Measurements from ENCODE around the gene JAK1. TPM values are rescaled to one million over a fixed set of nuclear protein-coding genes. Genes with fewer than 3 reads are reported as not detected.
"Not testable (repeated sequence)": the region's sequence is repeated elsewhere in the genome, so short reads cannot be mapped to it uniquely, and the experiment has no call there.

The JAK1 gene
- total and polyA plus RNA-seq, 5 donors, result 33.1 to 106 (median 87.0) TPM

DNA sequence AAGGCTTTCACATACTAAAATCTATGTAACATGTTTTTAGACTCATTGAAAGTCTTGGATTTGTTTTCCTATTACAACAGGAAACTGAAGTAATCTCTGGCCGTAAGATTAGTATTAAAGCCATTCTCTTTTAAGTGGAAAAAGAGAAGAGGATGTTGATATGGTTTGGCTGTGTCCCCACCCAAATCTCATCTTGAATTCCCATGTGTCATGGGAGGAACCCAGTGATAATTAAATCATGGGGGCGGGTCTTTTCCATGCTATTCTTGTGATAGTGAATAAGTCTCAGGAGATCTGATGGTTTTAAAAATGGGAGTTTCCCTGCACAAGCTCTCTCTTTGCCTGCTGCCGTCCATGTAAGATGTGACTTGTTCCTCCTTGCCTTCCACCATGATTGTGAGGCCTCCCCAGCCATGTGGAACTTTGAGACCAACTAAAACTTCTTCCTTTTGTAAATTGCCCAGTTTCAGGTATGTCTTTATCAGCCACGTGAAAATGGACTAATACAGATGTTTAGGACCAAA is 32.1 kb upstream of the JAK1 start:
- H3K27me3 ChIP-seq (ENCODE audit: control insufficient read depth, insufficient read depth); H3K9me3 ChIP-seq (ENCODE audit: control insufficient read depth, low read length); H3K4me3 ChIP-seq (ENCODE audit: low read length); H3K27ac ChIP-seq (ENCODE audit: low read length); DNase-seq; ATAC-seq; intact Hi-C loops (cut with DNase I); H3K4me1 ChIP-seq (ENCODE audit: control insufficient read depth, insufficient read depth, low read length): not testable (repeated sequence)
- WGBS, result 60% methylated on average over 4 of the region's 4 CpGs

DNA sequence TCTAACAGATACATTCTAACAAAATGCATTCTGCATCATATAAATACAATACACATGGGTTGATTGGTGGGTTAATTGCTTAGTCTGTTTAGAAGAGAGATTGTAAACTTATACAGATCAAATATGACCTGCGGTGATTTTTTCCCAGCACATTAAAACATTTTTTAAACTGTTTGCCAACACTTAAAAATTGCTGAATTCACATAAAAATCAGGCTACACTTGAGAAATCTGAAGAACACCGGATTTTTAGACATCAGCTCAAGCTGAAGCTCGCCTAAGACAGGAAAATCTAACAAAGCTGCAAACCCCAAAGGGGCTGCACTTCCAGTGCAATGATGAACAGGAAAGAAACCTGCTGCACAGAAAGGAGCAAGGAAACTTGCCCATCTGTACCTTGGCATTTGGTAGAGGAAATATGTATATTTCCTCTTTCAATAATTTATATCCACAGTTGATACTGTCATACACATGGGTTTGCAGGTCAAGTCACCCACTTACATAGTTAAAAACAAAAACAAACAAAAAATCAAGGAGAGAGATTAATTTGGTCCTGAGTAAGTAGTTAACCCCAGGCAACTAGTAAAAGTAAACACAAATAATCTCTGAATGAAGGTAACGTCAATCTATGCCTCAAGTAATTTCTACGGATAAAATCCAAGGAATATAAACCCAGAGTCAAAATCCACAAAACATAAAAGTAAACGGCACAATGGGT is 30.4 kb upstream of the JAK1 start:
- WGBS, result 82% methylated on average over 6 of the region's 6 CpGs
- intact Hi-C loops (cut with DNase I), result no loop called here
- no peaks in the 10 kb centered on the region for H3K9me3 ChIP-seq (ENCODE audit: control insufficient read depth, low read length)
- no peak overlapping the region for H3K4me3 ChIP-seq (ENCODE audit: low read length)
- DNase-seq (no peak), ATAC-seq (no peak)
- no peak overlapping the region for H3K27ac ChIP-seq (ENCODE audit: low read length)
- H3K27me3 ChIP-seq (ENCODE audit: control insufficient read depth, insufficient read depth), result no peaks in the 10 kb centered on the region
- H3K4me1 ChIP-seq (ENCODE audit: control insufficient read depth, insufficient read depth, low read length), result no peaks in the 10 kb centered on the region

DNA sequence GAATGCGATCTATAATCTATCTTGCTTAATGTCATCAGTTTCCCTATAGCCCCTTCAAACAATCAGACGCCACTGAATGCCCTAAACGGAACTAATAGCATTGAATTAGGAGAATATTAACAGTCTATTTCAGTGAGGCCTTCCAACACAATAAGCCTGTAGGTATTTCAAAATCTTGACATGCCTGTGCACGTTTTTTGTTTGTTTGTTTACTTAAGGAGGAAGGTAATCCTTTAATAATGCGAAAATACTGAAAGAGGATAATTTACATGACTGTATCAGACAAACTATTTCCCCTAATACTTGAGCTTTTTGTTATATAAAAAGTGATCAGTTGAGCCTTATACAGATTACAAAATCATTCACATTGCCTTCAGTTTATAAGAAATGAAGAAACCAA is 29.0 kb upstream of the JAK1 start:
- 93% methylated on average over 5 of the region's 5 CpGs for WGBS
- H3K4me1 ChIP-seq (ENCODE audit: control insufficient read depth, insufficient read depth, low read length), result no peaks in the 10 kb centered on the region
- no peak overlapping the region for H3K27ac ChIP-seq (ENCODE audit: low read length)
- no peak for DNase-seq
- no peak overlapping the region for H3K4me3 ChIP-seq (ENCODE audit: low read length)
- H3K9me3 ChIP-seq (ENCODE audit: control insufficient read depth, low read length), result no peaks in the 10 kb centered on the region
- no peak for ATAC-seq
- intact Hi-C loops (cut with DNase I), result no loop called here
- no peaks in the 10 kb centered on the region for H3K27me3 ChIP-seq (ENCODE audit: control insufficient read depth, insufficient read depth)

DNA sequence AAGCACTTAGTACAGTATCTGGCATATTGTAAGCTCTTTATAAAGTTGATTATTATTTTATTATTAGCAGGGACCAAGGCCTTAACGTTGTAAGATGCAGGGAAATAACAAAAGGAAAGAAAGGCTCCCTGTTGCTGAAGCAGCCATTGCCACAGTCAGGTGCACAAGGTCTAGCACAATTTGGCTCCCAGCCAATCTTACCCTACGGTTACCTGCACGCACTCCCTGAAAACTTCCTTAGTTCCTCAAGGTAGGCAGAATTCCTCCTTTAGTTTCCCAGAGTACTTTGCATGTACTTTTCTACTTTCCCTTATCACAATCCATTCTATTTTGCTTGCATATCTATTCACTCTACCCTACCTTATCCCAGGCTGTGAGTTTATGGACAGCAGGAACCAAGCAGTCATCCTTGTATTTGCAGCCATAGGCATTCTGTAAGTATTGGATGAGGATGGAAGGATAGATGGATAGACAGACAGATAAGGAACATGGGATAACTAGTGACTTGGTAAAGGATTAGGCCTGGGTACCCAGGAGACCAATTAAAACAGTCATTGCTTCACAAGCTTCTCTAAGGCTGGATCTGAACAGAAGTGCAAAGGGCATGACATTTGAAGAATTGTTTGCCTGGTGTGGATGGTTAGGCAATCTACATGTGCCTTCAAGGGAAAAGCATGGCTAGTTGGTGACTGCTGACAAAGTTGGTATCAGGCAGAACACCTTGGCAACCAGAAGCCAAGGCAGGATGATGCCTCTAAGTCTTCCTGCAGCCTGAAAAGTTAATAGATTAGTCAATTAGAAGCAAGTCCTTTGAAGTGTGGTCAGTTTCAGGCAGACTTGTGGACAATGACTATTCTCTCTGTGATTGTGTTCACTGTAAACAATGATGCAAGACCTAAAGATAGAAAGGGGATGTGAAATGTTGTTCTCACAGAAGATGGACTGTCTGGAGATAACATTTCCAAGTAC is 20.8 kb upstream of the JAK1 start:
- H3K4me3 ChIP-seq (ENCODE audit: low read length), result no peak overlapping the region
- no peaks in the 10 kb centered on the region for H3K27me3 ChIP-seq (ENCODE audit: control insufficient read depth, insufficient read depth)
- WGBS, result 83% methylated on average over 3 of the region's 3 CpGs
- intact Hi-C loops (cut with DNase I), result no loop called here
- ATAC-seq (no peak), DNase-seq (no peak)
- no peaks in the 10 kb centered on the region for H3K9me3 ChIP-seq (ENCODE audit: control insufficient read depth, low read length)
- no peaks in the 10 kb centered on the region for H3K4me1 ChIP-seq (ENCODE audit: control insufficient read depth, insufficient read depth, low read length)
- no peak overlapping the region for H3K27ac ChIP-seq (ENCODE audit: low read length)

DNA sequence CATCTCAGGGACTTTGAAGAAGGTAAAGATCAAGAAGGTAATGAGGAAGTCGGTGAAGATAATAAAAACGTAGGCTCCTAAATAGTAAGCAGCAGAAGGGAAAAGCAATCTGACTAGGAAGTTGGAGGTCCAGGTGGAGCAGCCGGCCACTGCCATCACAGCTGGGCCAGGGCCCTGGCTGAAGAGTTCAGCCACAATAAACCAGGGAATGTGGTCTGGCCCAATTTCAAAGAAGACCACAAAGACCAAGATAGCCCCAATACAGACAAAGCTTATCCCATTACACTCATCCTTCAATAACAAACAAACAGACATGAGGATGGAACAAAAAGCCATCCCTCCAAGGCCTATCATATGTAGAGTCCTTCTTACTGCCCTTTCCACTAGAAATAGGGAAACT is 18.4 kb upstream of the JAK1 start:
- Histone ChIP-seq H3K4me1 (ENCODE audit: control insufficient read depth, insufficient read depth, low read length) (no peaks in the 10 kb centered on the region), H3K4me3 (ENCODE audit: low read length) (no peak overlapping the region), H3K9me3 (ENCODE audit: control insufficient read depth, low read length) (no peaks in the 10 kb centered on the region), H3K27me3 (ENCODE audit: control insufficient read depth, insufficient read depth) (no peaks in the 10 kb centered on the region), H3K27ac (ENCODE audit: low read length) (no peak overlapping the region)
- WGBS, result 90% methylated on average over 3 of the region's 3 CpGs
- intact Hi-C loops (cut with DNase I), result no loop called here
- ATAC-seq, result no peak
- DNase-seq, result no peak

DNA sequence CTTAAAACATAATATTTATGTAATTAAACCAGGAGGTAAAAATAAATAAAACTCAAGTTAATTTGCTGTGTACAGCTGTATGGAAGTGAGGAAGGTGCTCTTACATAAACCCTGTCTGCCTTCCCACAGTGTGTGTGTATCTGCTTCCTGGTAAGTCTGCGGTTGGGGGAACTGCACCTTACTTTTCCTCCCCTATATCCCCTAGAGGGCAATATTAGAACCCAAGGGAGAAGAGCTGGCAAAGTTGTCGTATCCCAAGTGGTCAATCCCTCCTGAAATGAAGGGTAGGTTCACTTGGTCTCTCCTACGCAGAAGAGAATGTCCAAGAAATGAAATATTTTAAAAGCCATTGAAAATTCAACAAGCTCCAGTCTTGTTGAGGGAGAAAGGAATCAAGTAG is 17.8 kb upstream of the JAK1 start:
- H3K9me3 ChIP-seq (ENCODE audit: control insufficient read depth, low read length), result no peaks in the 10 kb centered on the region
- WGBS, result 87% methylated on average over 3 of the region's 3 CpGs
- ATAC-seq, result no peak
- H3K4me1 ChIP-seq (ENCODE audit: control insufficient read depth, insufficient read depth, low read length), result no peaks in the 10 kb centered on the region
- no peaks in the 10 kb centered on the region for H3K27me3 ChIP-seq (ENCODE audit: control insufficient read depth, insufficient read depth)
- H3K4me3 ChIP-seq (ENCODE audit: low read length), result no peak overlapping the region
- intact Hi-C loops (cut with DNase I), result no loop called here
- DNase-seq, result no peak
- no peak overlapping the region for H3K27ac ChIP-seq (ENCODE audit: low read length)

DNA sequence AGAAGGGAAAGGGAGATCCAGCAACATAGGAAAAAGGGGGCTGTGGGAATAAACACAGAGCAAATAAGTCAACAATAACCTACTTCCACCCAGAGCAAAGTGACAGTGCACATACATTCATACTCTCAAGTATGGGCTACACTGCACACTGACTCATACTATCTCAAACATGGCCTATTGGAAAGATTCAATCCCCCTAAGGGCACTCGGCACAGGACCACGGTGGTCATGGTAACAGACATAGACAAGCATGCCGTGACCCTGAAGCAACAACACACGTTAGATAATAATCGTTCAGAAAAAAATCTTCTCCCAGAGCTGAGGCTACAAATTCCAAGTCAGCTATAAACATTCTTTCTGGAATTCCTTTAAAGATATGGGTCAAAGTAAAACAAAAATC is 16.8 kb upstream of the JAK1 start:
- Histone ChIP-seq H3K4me1 (ENCODE audit: control insufficient read depth, insufficient read depth, low read length) (no peaks in the 10 kb centered on the region), H3K27ac (ENCODE audit: low read length) (no peak overlapping the region), H3K9me3 (ENCODE audit: control insufficient read depth, low read length) (no peaks in the 10 kb centered on the region), H3K27me3 (ENCODE audit: control insufficient read depth, insufficient read depth) (no peaks in the 10 kb centered on the region), H3K4me3 (ENCODE audit: low read length) (no peak overlapping the region)
- peak in 1 of 2 donors; percentile 35 for ATAC-seq
- 55% methylated on average over 5 of the region's 5 CpGs for WGBS
- DNase-seq, result no peak
- intact Hi-C loops (cut with DNase I), result no loop called here

DNA sequence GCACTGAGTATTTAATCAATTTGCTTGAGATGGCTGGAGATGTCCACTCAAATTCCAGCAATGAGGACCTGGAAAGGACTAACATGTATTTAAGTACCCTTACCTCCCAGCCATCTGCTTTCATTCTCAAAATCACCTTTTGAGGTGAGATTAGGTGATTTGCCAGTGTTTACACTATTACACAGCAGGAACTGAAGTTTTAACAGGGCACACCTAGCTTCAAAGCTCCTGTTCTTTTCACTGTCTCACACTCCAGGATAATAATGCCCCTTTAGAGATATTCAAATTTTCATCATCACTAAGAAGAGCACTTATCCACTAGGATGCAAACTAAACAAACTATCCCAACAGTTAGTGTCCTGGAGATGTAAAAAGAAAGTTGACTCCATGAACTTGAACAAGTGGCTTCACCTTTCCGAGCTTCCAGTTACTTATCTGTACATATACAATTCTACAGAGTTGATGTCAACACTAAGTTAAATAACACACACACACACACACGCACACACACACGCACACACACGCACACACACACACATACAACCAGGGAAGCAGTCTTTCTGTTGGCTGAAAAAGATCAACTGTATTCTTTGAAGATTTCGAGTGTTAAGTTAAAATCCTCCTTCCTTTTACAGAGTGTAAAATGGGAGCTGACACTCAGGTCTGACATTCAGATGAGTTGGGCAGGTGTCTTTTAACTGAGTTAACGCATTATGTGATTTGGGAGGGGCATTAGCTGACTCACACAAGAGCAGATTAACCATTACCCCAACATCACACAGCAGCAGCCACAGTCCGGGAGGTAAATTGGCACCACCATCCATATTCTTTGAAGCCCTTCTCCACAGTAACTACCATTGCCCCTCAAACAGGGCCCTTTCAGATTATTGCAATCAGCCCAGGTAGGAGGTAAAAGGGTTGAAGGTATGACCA is 15.5 kb upstream of the JAK1 start:
- 97% methylated on average over 7 of the region's 7 CpGs for WGBS

DNA sequence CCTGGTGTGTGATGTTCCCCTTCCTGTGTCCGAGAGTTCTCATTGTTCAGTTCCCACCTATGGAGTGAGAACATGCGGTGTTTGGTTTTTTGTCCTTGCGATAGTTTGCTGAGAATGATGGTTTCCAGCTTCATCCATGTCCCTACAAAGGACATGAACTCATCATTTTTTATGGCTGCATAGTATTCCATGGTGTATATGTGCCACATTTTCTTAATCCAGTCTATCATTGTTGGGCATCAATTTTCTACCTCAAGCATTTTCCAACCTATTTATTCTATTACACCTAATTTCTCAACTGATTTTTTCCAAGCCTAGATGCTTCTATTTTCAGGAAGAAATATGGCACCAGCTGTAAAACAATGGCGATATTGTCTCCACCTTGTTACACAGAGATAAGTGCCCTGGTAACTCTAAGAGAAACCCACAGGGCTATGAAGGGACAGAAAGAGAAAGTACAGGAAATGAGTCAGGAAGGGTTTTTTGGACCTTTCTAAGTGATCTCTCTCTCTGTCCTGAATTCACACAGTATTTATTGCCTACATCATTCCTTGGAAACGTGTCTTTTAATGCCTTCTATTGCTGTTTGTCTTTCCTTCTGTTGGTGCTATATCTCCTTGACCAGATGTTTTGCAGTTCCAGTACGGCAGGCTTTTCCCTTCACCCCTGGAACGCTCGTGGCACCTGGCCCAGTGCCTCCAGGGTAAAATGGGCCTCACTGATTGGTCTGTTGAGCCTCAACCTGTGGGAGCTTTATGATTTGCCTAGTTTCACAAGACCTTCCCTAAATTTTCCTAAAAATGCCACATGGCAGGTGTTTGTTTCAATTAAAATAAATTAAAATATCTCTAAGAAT is 14.6 kb upstream of the JAK1 start:
- H3K4me1 ChIP-seq (ENCODE audit: control insufficient read depth, insufficient read depth, low read length), result no peaks in the 10 kb centered on the region
- no peak overlapping the region for H3K27ac ChIP-seq (ENCODE audit: low read length)
- intact Hi-C loops (cut with DNase I), result no loop called here
- no peak overlapping the region for H3K4me3 ChIP-seq (ENCODE audit: low read length)
- 91% methylated on average over 8 of the region's 8 CpGs for WGBS
- H3K9me3 ChIP-seq (ENCODE audit: control insufficient read depth, low read length), result no peaks in the 10 kb centered on the region
- no peak for ATAC-seq
- no peaks in the 10 kb centered on the region for H3K27me3 ChIP-seq (ENCODE audit: control insufficient read depth, insufficient read depth)
- no peak for DNase-seq

More for the DNA sequence above, 15.5 kb upstream of the JAK1 start:
- no peak for DNase-seq
- intact Hi-C loops (cut with DNase I), result no loop called here
- Histone ChIP-seq H3K4me3 (ENCODE audit: low read length) (no peak overlapping the region), H3K9me3 (ENCODE audit: control insufficient read depth, low read length) (no peaks in the 10 kb centered on the region), H3K27ac (ENCODE audit: low read length) (no peak overlapping the region), H3K27me3 (ENCODE audit: control insufficient read depth, insufficient read depth) (no peaks in the 10 kb centered on the region), H3K4me1 (ENCODE audit: control insufficient read depth, insufficient read depth, low read length) (no peaks in the 10 kb centered on the region)
- ATAC-seq, result no peak

DNA sequence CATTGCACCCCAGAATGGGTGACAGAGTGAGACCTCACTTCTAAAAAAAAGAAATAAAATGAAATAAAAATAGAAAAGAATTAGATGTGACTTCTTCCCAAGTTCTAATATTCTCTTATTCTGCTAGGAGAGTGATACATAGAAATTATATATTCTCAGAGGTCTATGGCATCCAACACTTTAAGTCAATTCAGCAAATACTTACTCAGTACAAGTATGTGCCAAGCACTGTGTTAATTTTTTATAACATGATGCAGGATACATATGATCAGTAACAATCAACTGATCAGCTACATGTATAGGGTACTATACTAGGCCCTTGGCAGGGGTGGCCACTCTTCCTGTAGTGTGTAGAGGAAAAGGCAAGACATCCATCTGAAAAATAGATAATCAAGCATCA is 13.0 kb upstream of the JAK1 start:
- Histone ChIP-seq H3K4me1 (ENCODE audit: control insufficient read depth, insufficient read depth, low read length) (no peaks in the 10 kb centered on the region), H3K4me3 (ENCODE audit: low read length) (no peak overlapping the region), H3K9me3 (ENCODE audit: control insufficient read depth, low read length) (no peaks in the 10 kb centered on the region), H3K27me3 (ENCODE audit: control insufficient read depth, insufficient read depth) (no peaks in the 10 kb centered on the region), H3K27ac (ENCODE audit: low read length) (no peak overlapping the region)
- DNase-seq, result no peak
- no peak for ATAC-seq
- intact Hi-C loops (cut with DNase I), result no loop called here

Measured in right cardiac atrium (tissue), 5 donors.